ENCODE measurements around the gene TFDP1. TPM values are rescaled to one million over a fixed set of nuclear protein-coding genes. Genes with fewer than 3 reads are reported as not detected.

TFDP1 gene
- total RNA-seq, 3 donors from 2014 or later (not counting 1 experiment from before 2014, with no cell fraction given), result 26.3 to 44.3 (median 29.2) TPM

GRCh38 chr13:113664751-113665596 lies 80.4 kb downstream of the TFDP1 start:
- Mint-ChIP-seq H3K4me1 (no peaks in the 10 kb centered on the region), H3K27me3 (ENCODE audit: low read depth in 2 of 2) (no peaks in the 10 kb centered on the region), H3K36me3 (peaks cover 12% of the 10 kb centered on the region), H3K4me3 (no peak overlapping the region), H3K27ac (no peak overlapping the region), H3K9me3 (peaks cover 4 to 7% of the 10 kb centered on the region in 2 donors)
- Histone ChIP-seq H3K36me3 (ENCODE audit: control insufficient read depth, insufficient read depth, low read length) (no peaks in the 10 kb centered on the region), H3K4me3 (ENCODE audit: low read length) (no peak overlapping the region), H3K9me3 (ENCODE audit: control insufficient read depth, insufficient read depth, low read length) (no peaks in the 10 kb centered on the region), H3K27ac (ENCODE audit: low read length) (no peak overlapping the region), H3K4me1 (ENCODE audit: control insufficient read depth, insufficient read depth, low read length) (no peaks in the 10 kb centered on the region), H3K27me3 (ENCODE audit: control insufficient read depth, insufficient read depth, low read length) (peaks cover 2% of the 10 kb centered on the region)
- 83% methylated on average over 21 of the region's 21 CpGs for WGBS (ENCODE audit: insufficient coverage)
- no peak for TF ChIP-seq CTCF (IDR thresholded peaks at IDR 0.05)
- intact Hi-C loops (cut with micrococcal nuclease), result no loop called here
- DNase-seq, result peak in 1 of 2 donors; percentile 14
- ATAC-seq, result no peak

- no peak for ATAC-seq
- peak in 1 of 2 donors; percentile 9 for DNase-seq
- Histone ChIP-seq H3K27me3 (ENCODE audit: control insufficient read depth, insufficient read depth, low read length) (peaks cover 2% of the 10 kb centered on the region), H3K27ac (ENCODE audit: low read length) (no peak overlapping the region), H3K4me1 (ENCODE audit: control insufficient read depth, insufficient read depth, low read length) (no peaks in the 10 kb centered on the region), H3K36me3 (ENCODE audit: control insufficient read depth, insufficient read depth, low read length) (no peaks in the 10 kb centered on the region), H3K4me3 (ENCODE audit: low read length) (no peak overlapping the region), H3K9me3 (ENCODE audit: control insufficient read depth, insufficient read depth, low read length) (no peaks in the 10 kb centered on the region)
- TF ChIP-seq CTCF (IDR thresholded peaks at IDR 0.05), result no peak
- intact Hi-C loops (cut with micrococcal nuclease), result no loop called here
- H3K4me3 Mint-ChIP-seq, result no peak overlapping the region
- H3K4me1 Mint-ChIP-seq, result no peaks in the 10 kb centered on the region
- no peak overlapping the region for H3K27ac Mint-ChIP-seq
- peaks cover 3 to 5% of the 10 kb centered on the region in 2 donors for H3K9me3 Mint-ChIP-seq
- peaks cover 8% of the 10 kb centered on the region for H3K36me3 Mint-ChIP-seq
- no peaks in the 10 kb centered on the region for H3K27me3 Mint-ChIP-seq (ENCODE audit: low read depth in 2 of 2)
- 85% methylated on average over 3 of the region's 3 CpGs for WGBS (ENCODE audit: insufficient coverage)
These were observed 81.2 kb downstream of the TFDP1 start for GRCh38 chr13:113665597-113666328.

GRCh38 chr13:113666329-113666670 lies 81.7 kb downstream of the TFDP1 start:
- Histone ChIP-seq H3K27me3 (ENCODE audit: control insufficient read depth, insufficient read depth, low read length) (peaks cover 2% of the 10 kb centered on the region), H3K27ac (ENCODE audit: low read length) (no peak overlapping the region), H3K4me3 (ENCODE audit: low read length) (no peak overlapping the region), H3K9me3 (ENCODE audit: control insufficient read depth, insufficient read depth, low read length) (no peaks in the 10 kb centered on the region), H3K36me3 (ENCODE audit: control insufficient read depth, insufficient read depth, low read length) (no peaks in the 10 kb centered on the region), H3K4me1 (ENCODE audit: control insufficient read depth, insufficient read depth, low read length) (no peaks in the 10 kb centered on the region)
- peaks cover 2% of the 10 kb centered on the region for H3K36me3 Mint-ChIP-seq
- WGBS (ENCODE audit: insufficient coverage), result 96% methylated on average over 2 of the region's 2 CpGs
- H3K4me1 Mint-ChIP-seq, result no peaks in the 10 kb centered on the region
- intact Hi-C loops (cut with micrococcal nuclease), result no loop called here
- DNase-seq (peak in 1 of 2 donors; percentile 10), ATAC-seq (no peak)
- peaks cover under 1 to 2% of the 10 kb centered on the region in 2 donors for H3K9me3 Mint-ChIP-seq
- no peak for TF ChIP-seq CTCF (IDR thresholded peaks at IDR 0.05)
- H3K4me3 Mint-ChIP-seq, result no peak overlapping the region
- no peak overlapping the region for H3K27ac Mint-ChIP-seq
- H3K27me3 Mint-ChIP-seq (ENCODE audit: low read depth in 2 of 2), result no peaks in the 10 kb centered on the region
